ENCODE data around the gene LEF1. TPM values are rescaled to one million over a fixed set of nuclear protein-coding genes. Genes with fewer than 3 reads are reported as not detected.

LEF1 gene
- total RNA-seq, 5 donors from 2014 or later (not counting 1 experiment from before 2014, with no cell fraction given) = 412 to 776 (median 500) TPM

DNA sequence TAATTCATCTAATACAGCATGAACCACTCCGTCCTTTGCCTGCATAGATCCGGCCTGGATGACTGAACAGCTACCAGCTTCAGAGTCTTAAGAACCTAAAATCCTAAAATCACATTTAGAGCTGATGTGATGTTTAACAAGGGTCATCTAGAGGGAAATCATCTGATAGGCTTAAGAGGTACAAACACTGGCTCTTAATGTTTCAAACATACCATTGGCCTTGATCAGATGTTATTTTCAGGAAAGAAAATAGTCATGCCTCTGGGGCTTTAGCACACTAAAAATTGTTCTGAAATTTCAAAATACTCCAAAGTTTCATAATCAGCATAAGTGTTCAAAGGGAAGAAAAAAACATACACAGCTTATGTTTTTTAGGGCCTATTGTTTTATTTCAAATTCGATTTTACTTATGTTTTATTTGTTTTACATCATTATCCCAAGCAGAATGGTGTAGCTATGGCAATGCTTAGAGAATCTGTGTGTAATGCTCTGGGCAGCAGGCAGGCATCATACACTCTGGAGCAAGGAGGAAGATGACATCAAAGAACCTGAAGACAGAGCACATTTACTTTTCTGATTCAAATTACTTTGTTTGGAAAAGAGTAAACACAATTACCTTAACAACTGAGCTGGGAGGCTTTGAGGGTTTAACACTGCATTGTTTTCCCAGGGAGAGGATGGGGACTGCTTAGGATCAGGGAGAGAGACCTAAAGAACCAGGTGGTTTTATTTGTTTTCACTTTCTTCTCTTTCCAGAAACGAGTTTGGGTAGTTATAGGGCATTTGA is 25.3 kb upstream of the LEF1 start:
- ChIA-PET CTCF (no interaction called here), POLR2A (interaction anchor here in 1 of 2 donors (0.9 kb wide), 1 partner anchor 31 kb away, joined by 3 read pairs; no protein-coding TSS in a partner anchor)
- no peak overlapping the region for H3K4me3 ChIP-seq (ENCODE audit: control insufficient read depth in 1 of 2, extremely low read depth in 1 of 2, low read length in 1 of 2)
- H3K27me3 Mint-ChIP-seq = no peaks in the 10 kb centered on the region
- no peak overlapping the region for H3K4me3 Mint-ChIP-seq
- no peaks in the 10 kb centered on the region for H3K27me3 ChIP-seq (replicated peaks in 1 of 2; ENCODE audit: control insufficient read depth in 2 of 2, extremely low read depth in 1 of 2, insufficient read depth in 2 of 2, low read length in 1 of 2)
- H3K36me3 ChIP-seq (ENCODE audit: control insufficient read depth in 2 of 2, extremely low read depth in 1 of 2, insufficient read depth in 1 of 2, low read length in 1 of 2) = no peaks in the 10 kb centered on the region
- no CpG with 5 or more reads among the region's 4 CpGs for WGBS (ENCODE audit: insufficient coverage)
- H3K36me3 Mint-ChIP-seq = peaks cover 13% of the 10 kb centered on the region
- H3K27ac Mint-ChIP-seq = no peak overlapping the region
- no peak for ATAC-seq (replicated peaks in 1 of 4)
- peaks cover 17 to 21% (median 17%) of the 10 kb centered on the region in 3 donors for H3K4me1 Mint-ChIP-seq
- no peak for DNase-seq
- no peaks in the 10 kb centered on the region for H3K9me3 ChIP-seq
- H3K27ac ChIP-seq (ENCODE audit: low read length) = no peak overlapping the region
- peaks cover 2 to 4% of the 10 kb centered on the region in 2 experiments for H3K4me1 ChIP-seq (ENCODE audit: control insufficient read depth in 1 of 2, extremely low read depth in 1 of 2, insufficient read depth in 2 of 2, low read length in 2 of 2)
- no peaks in the 10 kb centered on the region for H3K9me3 Mint-ChIP-seq

- WGBS (ENCODE audit: insufficient coverage) = no CpG with 5 or more reads among the region's 3 CpGs
- Histone ChIP-seq H3K27me3 (replicated peaks in 1 of 2; ENCODE audit: control insufficient read depth in 2 of 2, extremely low read depth in 1 of 2, insufficient read depth in 2 of 2, low read length in 1 of 2) (no peaks in the 10 kb centered on the region), H3K4me3 (ENCODE audit: control insufficient read depth in 1 of 2, extremely low read depth in 1 of 2, low read length in 1 of 2) (no peak overlapping the region), H3K36me3 (ENCODE audit: control insufficient read depth in 2 of 2, extremely low read depth in 1 of 2, insufficient read depth in 1 of 2, low read length in 1 of 2) (no peaks in the 10 kb centered on the region), H3K27ac (ENCODE audit: low read length) (no peak overlapping the region), H3K9me3 (no peaks in the 10 kb centered on the region), H3K4me1 (ENCODE audit: control insufficient read depth in 1 of 2, extremely low read depth in 1 of 2, insufficient read depth in 2 of 2, low read length in 2 of 2) (peaks cover 2 to 4% of the 10 kb centered on the region in 2 experiments)
- Mint-ChIP-seq H3K4me1 (peaks cover 17 to 21% (median 19%) of the 10 kb centered on the region in 3 donors), H3K27me3 (no peaks in the 10 kb centered on the region), H3K9me3 (no peaks in the 10 kb centered on the region), H3K27ac (no peak overlapping the region), H3K4me3 (no peak overlapping the region), H3K36me3 (peaks cover 13% of the 10 kb centered on the region)
- ATAC-seq (replicated peaks in 1 of 4) (no peak), DNase-seq (no peak)
- ChIA-PET CTCF (interaction anchor here in 1 of 2 donors (0.7 kb wide), 1 partner anchor 372 kb away, joined by 3 read pairs; no protein-coding TSS in a partner anchor), POLR2A (interaction anchor here (0.6 to 0.9 kb wide), 3 partner anchors 30 to 157 kb away, joined by 3 read pairs; no protein-coding TSS in a partner anchor)
These were observed 24.2 kb upstream of the LEF1 start for GRCh38 chr4:108192935-108193334.

- ChIA-PET POLR2A (no interaction called here), CTCF (interaction anchor here in 1 of 2 donors (0.5 to 0.7 kb wide), 2 partner anchors 29 to 31 kb away, joined by 3 to 4 read pairs; no protein-coding TSS in a partner anchor)
- H3K27ac Mint-ChIP-seq = no peak overlapping the region
- Histone ChIP-seq H3K36me3 (ENCODE audit: control insufficient read depth in 2 of 2, extremely low read depth in 1 of 2, insufficient read depth in 1 of 2, low read length in 1 of 2) (no peaks in the 10 kb centered on the region), H3K9me3 (no peaks in the 10 kb centered on the region), H3K4me1 (ENCODE audit: control insufficient read depth in 1 of 2, extremely low read depth in 1 of 2, insufficient read depth in 2 of 2, low read length in 2 of 2) (peaks cover 2 to 4% of the 10 kb centered on the region in 2 experiments), H3K4me3 (ENCODE audit: control insufficient read depth in 1 of 2, extremely low read depth in 1 of 2, low read length in 1 of 2) (no peak overlapping the region), H3K27me3 (replicated peaks in 1 of 2; ENCODE audit: control insufficient read depth in 2 of 2, extremely low read depth in 1 of 2, insufficient read depth in 2 of 2, low read length in 1 of 2) (no peaks in the 10 kb centered on the region), H3K27ac (ENCODE audit: low read length) (no peak overlapping the region)
- WGBS (ENCODE audit: insufficient coverage) = 86% methylated on average over 3 of the region's 3 CpGs
- peaks cover 17 to 21% (median 19%) of the 10 kb centered on the region in 3 donors for H3K4me1 Mint-ChIP-seq
- DNase-seq (no peak), ATAC-seq (replicated peaks in 1 of 4) (no peak)
- H3K4me3 Mint-ChIP-seq = no peak overlapping the region
- H3K36me3 Mint-ChIP-seq = peaks cover 13% of the 10 kb centered on the region
- no peaks in the 10 kb centered on the region for H3K27me3 Mint-ChIP-seq
- no peaks in the 10 kb centered on the region for H3K9me3 Mint-ChIP-seq
These were observed 23.3 kb upstream of the LEF1 start for GRCh38 chr4:108192056-108192455.

DNA sequence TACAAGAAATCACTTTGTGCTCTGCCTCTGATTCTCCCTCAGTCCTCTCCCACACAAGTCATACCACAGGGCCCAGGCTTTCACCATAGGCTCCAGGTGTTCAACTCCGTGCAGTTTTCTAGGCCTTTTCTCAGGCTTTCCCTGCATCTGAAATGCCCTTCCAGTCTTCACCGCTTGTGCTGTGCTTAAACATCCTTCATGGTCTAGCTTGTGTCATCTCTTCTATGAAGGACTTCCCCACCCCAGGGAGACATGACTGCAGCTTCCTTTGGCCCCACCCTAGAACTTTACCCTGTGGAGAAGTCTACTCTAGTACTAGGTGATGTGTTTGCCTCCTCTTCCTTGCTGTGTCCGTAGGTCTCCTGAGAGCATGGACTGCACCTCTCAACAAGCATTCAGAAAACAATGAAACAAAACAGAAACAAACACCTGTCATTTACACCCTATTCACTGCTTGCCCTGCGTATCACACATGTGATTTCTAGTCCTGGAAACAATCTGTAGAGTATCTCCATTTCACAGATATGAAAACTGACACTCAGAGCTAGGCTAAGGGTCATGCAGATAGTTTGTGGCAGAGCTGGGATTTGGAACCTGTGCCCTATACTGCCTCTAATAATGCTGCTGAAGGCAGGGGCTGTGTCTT is 22.7 kb upstream of the LEF1 start:
- Mint-ChIP-seq H3K27ac (no peak overlapping the region), H3K9me3 (no peaks in the 10 kb centered on the region), H3K4me1 (peaks cover 17 to 21% (median 19%) of the 10 kb centered on the region in 3 donors), H3K27me3 (no peaks in the 10 kb centered on the region), H3K36me3 (peaks cover 13% of the 10 kb centered on the region), H3K4me3 (no peak overlapping the region)
- Histone ChIP-seq H3K4me1 (ENCODE audit: control insufficient read depth in 1 of 2, extremely low read depth in 1 of 2, insufficient read depth in 2 of 2, low read length in 2 of 2) (peaks cover 2 to 4% of the 10 kb centered on the region in 2 experiments), H3K4me3 (ENCODE audit: control insufficient read depth in 1 of 2, extremely low read depth in 1 of 2, low read length in 1 of 2) (no peak overlapping the region), H3K9me3 (no peaks in the 10 kb centered on the region), H3K27me3 (replicated peaks in 1 of 2; ENCODE audit: control insufficient read depth in 2 of 2, extremely low read depth in 1 of 2, insufficient read depth in 2 of 2, low read length in 1 of 2) (no peaks in the 10 kb centered on the region), H3K27ac (ENCODE audit: low read length) (no peak overlapping the region), H3K36me3 (ENCODE audit: control insufficient read depth in 2 of 2, extremely low read depth in 1 of 2, insufficient read depth in 1 of 2, low read length in 1 of 2) (no peaks in the 10 kb centered on the region)
- WGBS (ENCODE audit: insufficient coverage) = 83% methylated on average over 3 of the region's 4 CpGs
- DNase-seq (no peak), ATAC-seq (replicated peaks in 1 of 4) (peak in 3 of 4 experiments; percentile 27 to 61 (median 49))
- CTCF ChIA-PET = interaction anchor here in 1 of 2 donors (0.5 kb wide), 1 partner anchor 28 kb away, joined by 3 read pairs; no protein-coding TSS in a partner anchor
- POLR2A ChIA-PET = no interaction called here

DNA sequence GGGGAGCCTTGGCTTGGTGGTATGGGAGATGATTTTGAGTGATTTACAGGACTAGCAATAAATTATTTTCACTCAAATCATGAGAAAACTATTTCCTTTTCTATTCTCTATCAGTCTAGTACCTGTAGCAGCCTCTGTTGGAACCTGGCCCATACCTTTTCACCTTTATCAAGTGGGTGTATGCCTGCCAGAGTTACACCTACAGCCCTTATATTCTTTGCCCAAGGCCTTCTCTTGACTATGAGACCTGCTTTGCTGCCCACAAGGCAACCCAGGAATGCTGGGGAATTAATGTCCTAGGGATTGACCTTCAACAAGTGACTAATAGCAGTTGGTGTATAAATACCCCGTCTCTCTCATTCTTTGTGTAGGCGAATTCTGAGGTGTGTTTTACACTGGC is 20.0 kb upstream of the LEF1 start:
- peaks cover 2 to 4% of the 10 kb centered on the region in 2 experiments for H3K4me1 ChIP-seq (ENCODE audit: control insufficient read depth in 1 of 2, extremely low read depth in 1 of 2, insufficient read depth in 2 of 2, low read length in 2 of 2)
- ATAC-seq (replicated peaks in 1 of 4) = no peak
- no peaks in the 10 kb centered on the region for H3K9me3 ChIP-seq
- Mint-ChIP-seq H3K9me3 (no peaks in the 10 kb centered on the region), H3K4me1 (peaks cover 17 to 29% (median 18%) of the 10 kb centered on the region in 3 donors), H3K4me3 (no peak overlapping the region), H3K36me3 (peaks cover 13% of the 10 kb centered on the region), H3K27me3 (no peaks in the 10 kb centered on the region), H3K27ac (no peak overlapping the region)
- no peak for DNase-seq
- H3K27ac ChIP-seq (ENCODE audit: low read length) = no peak overlapping the region
- no peaks in the 10 kb centered on the region for H3K36me3 ChIP-seq (ENCODE audit: control insufficient read depth in 2 of 2, extremely low read depth in 1 of 2, insufficient read depth in 1 of 2, low read length in 1 of 2)
- POLR2A ChIA-PET = no interaction called here
- no peaks in the 10 kb centered on the region for H3K27me3 ChIP-seq (replicated peaks in 1 of 2; ENCODE audit: control insufficient read depth in 2 of 2, extremely low read depth in 1 of 2, insufficient read depth in 2 of 2, low read length in 1 of 2)
- no peak overlapping the region for H3K4me3 ChIP-seq (ENCODE audit: control insufficient read depth in 1 of 2, extremely low read depth in 1 of 2, low read length in 1 of 2)
- CTCF ChIA-PET = no interaction called here
- no CpG with 5 or more reads among the region's 2 CpGs for WGBS (ENCODE audit: insufficient coverage)

GRCh38 chr4:108185252-108185651 is 16.5 kb upstream of the LEF1 start:
- no peaks in the 10 kb centered on the region for H3K36me3 ChIP-seq (ENCODE audit: control insufficient read depth in 2 of 2, extremely low read depth in 1 of 2, insufficient read depth in 1 of 2, low read length in 1 of 2)
- H3K36me3 Mint-ChIP-seq = peaks cover 6% of the 10 kb centered on the region

More at GRCh38 chr4:108185252-108185651, 16.5 kb upstream of the LEF1 start:
- no peaks in the 10 kb centered on the region for H3K9me3 ChIP-seq
- H3K9me3 Mint-ChIP-seq = no peaks in the 10 kb centered on the region
- CTCF ChIA-PET = no interaction called here
- no peak for DNase-seq
- H3K27me3 Mint-ChIP-seq = no peaks in the 10 kb centered on the region
- no peaks in the 10 kb centered on the region for H3K27me3 ChIP-seq (replicated peaks in 1 of 2; ENCODE audit: control insufficient read depth in 2 of 2, extremely low read depth in 1 of 2, insufficient read depth in 2 of 2, low read length in 1 of 2)
- no peak overlapping the region for H3K27ac ChIP-seq (ENCODE audit: low read length)
- no peak overlapping the region for H3K4me3 Mint-ChIP-seq
- H3K4me1 Mint-ChIP-seq = peaks cover 16 to 34% (median 17%) of the 10 kb centered on the region in 3 donors
- H3K27ac Mint-ChIP-seq = peak overlapping the region in 1 of 2 donors; percentile 46
- H3K4me1 ChIP-seq (ENCODE audit: control insufficient read depth in 1 of 2, extremely low read depth in 1 of 2, insufficient read depth in 2 of 2, low read length in 2 of 2) = no peaks in the 10 kb centered on the region
- no peak overlapping the region for H3K4me3 ChIP-seq (ENCODE audit: control insufficient read depth in 1 of 2, extremely low read depth in 1 of 2, low read length in 1 of 2)
- ATAC-seq (replicated peaks in 1 of 4) = no peak
- POLR2A ChIA-PET = no interaction called here
- 90% methylated on average over 2 of the region's 3 CpGs for WGBS (ENCODE audit: insufficient coverage)

All from T-cell (primary cell).